GM12874 (cell line): ENCODE data around the gene TMBIM4.
A peak's percentile ranks its signal among the peaks of the same experiment; 100 is the strongest.

Source experiments
- CTCF ChIP-seq: IDR thresholded peaks from 2 replicates; pipeline ENCODE4 v1.5.1; 2011; ENCODE audit warnings: low read depth, mild to moderate bottlenecking, control low read depth, low read length, moderate library complexity; ENCODE audit not compliant: insufficient read depth

TMBIM4 gene

GRCh38 chr12:66115071-66115600, 54.7 kb downstream of the TMBIM4 start:
- no peak for TF ChIP-seq CTCF

- TF ChIP-seq CTCF = no peak
These were observed 56.3 kb downstream of the TMBIM4 start for GRCh38 chr12:66113471-66113870.

- TF ChIP-seq CTCF = no peak
These were observed 58.2 kb downstream of the TMBIM4 start for GRCh38 chr12:66111605-66112004.

- no peak for TF ChIP-seq CTCF
These were observed 60.7 kb downstream of the TMBIM4 start for GRCh38 chr12:66109056-66109455.

GRCh38 chr12:66108386-66108785, 61.4 kb downstream of the TMBIM4 start:
- TF ChIP-seq CTCF = no peak

GRCh38 chr12:66107451-66107915, 62.3 kb downstream of the TMBIM4 start:
- TF ChIP-seq CTCF = peak; percentile 68

- peak; percentile 28; the same call in 1 of the 2 replicates for TF ChIP-seq CTCF
These were observed 66.5 kb downstream of the TMBIM4 start for GRCh38 chr12:66103016-66103913.
